ENCODE results near the gene NPPC.

DNA sequence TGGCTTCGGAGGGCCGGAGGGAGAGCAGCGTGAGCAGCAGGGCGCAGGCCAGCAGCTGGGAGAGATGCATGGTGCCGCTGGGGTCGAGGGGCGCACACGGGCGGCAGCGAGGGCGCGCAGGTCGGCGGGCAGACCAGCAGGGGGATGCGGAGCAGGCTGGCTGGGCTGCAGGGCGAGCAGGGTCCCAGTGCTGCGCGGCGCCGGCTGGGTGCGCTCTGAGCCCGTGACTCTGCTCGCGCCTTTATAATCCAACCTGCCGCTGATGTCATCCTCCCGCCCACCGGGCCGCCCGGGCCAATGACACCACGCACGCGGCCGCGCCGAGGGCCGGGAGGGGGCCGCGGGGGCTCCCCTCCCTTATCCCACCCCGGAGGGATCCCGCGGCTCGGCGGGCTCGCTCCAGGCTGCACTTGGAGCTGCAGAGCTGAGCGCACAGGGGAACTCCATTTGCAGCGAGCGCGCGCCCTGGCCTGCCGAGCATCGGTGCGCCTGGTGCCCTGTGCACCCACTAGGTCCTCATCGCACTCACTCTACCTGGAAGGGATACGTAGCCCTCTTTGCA, at the start of gene NPPC:
- TF ChIP-seq KDM1A (IDR thresholded peaks at IDR 0.05; ENCODE audit: low read depth) (no peak), EHF (CRISPR knock-in tag; IDR thresholded peaks at IDR 0.05) (no peak), ZSCAN20 (CRISPR knock-in tag; IDR thresholded peaks at IDR 0.05) (no peak), PHF8 (IDR thresholded peaks at IDR 0.05; ENCODE audit: borderline replicate concordance, low read depth) (no peak), GATA3 (IDR thresholded peaks at IDR 0.05; ENCODE audit: borderline replicate concordance) (no peak)
- TF ChIP-seq, protein P1, sequence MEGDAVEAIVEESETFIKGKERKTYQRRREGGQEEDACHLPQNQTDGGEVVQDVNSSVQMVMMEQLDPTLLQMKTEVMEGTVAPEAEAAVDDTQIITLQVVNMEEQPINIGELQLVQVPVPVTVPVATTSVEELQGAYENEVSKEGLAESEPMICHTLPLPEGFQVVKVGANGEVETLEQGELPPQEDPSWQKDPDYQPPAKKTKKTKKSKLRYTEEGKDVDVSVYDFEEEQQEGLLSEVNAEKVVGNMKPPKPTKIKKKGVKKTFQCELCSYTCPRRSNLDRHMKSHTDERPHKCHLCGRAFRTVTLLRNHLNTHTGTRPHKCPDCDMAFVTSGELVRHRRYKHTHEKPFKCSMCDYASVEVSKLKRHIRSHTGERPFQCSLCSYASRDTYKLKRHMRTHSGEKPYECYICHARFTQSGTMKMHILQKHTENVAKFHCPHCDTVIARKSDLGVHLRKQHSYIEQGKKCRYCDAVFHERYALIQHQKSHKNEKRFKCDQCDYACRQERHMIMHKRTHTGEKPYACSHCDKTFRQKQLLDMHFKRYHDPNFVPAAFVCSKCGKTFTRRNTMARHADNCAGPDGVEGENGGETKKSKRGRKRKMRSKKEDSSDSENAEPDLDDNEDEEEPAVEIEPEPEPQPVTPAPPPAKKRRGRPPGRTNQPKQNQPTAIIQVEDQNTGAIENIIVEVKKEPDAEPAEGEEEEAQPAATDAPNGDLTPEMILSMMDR (IDR thresholded peaks at IDR 0.05), result peak; percentile 47
- TF ChIP-seq, protein P2, sequence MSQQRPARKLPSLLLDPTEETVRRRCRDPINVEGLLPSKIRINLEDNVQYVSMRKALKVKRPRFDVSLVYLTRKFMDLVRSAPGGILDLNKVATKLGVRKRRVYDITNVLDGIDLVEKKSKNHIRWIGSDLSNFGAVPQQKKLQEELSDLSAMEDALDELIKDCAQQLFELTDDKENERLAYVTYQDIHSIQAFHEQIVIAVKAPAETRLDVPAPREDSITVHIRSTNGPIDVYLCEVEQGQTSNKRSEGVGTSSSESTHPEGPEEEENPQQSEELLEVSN (IDR thresholded peaks at IDR 0.05; ENCODE audit: borderline replicate concordance, low read depth), result no peak
- TF ChIP-seq, protein P3, sequence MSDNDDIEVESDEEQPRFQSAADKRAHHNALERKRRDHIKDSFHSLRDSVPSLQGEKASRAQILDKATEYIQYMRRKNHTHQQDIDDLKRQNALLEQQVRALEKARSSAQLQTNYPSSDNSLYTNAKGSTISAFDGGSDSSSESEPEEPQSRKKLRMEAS (IDR thresholded peaks at IDR 0.05), result no peak

Measured in A549 (cell line).